ENCODE data around the gene ATG7.
"Not testable (repeated sequence)": the region's sequence is repeated elsewhere in the genome, so short reads cannot be mapped to it uniquely, and the experiment has no call there.

Gene ATG7

DNA sequence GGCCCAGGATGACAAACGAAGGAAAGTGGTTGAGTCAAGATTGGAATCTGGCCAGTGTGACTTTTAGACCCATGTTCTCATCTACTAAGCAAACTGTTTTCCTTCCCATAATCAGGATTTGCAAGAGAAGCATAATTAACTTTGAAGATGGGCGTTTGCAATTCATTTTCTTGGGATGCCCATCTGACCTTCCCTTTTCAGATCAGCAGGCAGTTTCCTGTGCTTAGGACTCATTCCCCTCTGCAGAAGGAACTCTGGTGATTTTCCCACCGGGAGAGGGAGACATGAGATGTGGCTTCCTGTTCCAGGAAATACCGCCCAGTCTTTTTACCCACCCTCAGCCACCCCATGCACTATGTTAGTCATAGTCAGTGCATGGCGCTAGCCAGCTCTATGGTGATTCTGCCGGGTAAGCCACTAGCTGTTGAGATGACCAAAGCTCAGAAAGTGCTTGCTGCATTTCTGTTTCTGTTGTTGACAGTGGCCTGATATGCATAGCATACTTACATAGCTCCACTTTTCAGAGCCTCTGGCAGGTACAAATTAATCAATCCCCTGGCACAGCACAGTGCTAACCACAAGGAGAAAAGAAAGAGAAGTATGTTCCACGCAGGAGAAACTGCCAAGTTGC lies 242.1 kb downstream of the ATG7 start:
- DNase-seq = no peak

DNA sequence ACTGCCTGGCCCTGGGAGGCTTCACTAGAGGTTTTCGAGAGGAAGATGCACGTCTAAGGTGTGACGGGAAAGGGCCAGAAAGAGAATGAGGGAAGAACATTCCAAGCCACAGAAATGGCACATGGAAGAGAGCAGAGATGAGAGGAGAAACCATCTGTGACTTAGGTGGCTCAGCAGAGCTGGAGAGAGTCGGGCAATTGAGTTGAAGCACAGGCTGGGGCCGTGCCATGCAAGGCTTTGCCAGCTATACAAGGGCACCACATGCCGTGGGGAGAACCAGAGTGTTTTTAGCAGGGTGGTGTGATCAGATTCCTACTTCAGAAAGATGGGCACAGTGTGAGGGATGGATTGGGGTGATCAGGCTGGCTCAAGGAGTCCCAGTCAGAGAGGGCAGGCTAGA lies 245.4 kb downstream of the ATG7 start:
- no peak for DNase-seq

DNA sequence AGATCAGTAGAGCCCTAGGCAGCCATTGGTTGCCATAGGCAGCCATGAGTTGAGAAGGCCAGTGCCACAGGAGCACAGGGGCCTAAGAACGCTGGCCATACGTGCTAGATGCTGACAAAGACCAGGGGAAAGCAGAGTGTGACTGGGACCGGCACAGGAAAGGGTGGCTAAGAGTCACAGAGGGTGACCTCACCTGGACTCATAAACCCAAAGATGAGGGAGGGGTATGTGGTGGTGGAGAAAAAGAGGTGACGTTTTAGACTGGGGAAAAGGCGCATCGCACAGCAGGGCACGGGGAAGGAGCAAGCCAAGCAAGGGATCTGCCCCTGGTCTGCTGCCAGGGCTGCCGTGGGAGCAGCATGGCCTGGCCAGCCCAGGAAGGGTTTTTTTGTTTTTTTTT lies 249.0 kb downstream of the ATG7 start:
- no peak for DNase-seq

DNA sequence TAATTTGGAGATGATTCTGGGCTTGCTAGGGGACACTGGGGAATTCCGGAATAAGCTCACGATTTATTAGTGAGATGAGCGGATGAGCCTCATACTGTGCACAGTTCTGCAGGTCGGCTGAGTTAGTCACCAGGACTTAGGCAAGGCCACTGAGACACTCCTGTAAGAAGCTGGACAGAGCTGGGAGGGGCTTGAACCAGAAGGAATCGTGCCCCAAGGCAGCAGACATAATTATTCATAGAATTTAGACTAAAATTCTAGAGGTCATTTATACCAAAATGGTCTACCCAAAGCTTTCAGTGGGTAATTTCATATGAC lies 250.2 kb downstream of the ATG7 start:
- DNase-seq = no peak

DNA sequence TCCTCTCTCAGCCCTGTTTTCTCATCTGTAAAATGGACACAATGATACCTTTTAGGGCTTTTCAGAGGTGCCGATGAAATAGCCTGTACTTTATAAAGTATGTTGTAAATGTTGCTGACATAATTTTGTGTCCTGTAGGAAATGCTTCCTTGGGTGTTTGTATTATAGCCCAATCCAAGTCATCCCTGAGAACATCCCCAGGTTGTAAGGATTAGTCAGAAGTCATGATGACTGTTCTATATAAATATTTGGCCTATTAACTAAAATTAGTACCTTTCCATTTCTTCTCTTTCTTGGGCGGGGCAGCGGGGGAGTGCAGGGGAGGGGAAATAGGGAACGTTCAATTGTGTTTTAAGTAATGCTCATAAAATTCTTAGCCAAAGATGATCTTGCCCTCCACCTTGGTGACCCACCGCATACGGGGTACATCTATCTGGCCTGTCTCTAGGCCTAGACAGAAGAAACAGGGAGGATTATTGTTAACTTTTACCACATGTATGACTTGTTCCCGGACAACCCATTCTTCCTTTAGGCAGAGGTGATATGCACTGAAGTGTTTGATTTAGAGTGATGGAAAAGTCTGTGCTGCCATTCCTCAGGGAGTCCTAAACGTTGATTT lies 250.9 kb downstream of the ATG7 start:
- DNase-seq = no peak

DNA sequence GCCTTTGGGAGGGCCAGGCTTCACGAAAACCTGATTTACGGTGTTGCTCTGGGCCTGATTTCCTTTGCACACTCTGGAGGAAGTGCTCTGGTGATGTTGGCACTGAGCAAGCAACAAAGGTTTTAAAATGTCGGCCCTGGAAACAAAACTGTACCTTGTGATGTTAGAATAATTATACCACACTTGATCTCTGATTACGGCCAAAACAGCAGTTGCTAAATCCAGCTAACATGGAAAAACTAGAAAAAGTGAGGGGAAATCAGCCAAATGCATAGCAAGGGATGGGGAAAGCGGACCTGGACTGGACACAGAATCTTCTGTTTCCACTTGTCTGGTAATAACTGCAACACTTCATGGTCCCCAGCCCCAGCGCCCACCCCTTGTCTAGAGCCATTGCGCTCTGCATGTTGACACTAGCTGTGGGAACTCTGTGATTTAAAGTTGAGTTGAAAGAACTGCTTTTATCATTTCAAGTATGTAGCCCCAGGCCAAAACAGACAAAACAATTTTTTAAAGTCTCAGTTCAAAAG lies 251.4 kb downstream of the ATG7 start:
- no peak for DNase-seq

DNA sequence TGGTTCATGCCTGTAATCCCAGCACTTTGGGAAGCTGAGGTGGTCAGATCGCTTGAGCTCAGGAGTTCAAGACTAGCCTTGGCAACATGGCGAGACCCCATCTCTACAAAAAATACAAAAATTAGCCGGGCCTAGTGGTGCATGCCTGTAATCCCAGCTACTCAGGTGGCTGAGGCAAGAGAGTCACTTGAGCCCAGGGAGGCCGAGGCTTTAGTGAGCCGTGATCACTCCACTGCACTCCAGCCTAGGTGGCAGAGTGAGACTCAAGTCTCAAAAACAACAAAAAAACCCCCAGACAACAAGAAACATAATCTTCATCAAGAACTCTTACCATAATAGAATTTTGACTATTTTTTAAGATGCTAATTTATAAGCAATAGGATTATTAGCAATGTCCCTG lies 253.9 kb downstream of the ATG7 start:
- DNase-seq = not testable (repeated sequence)

DNA sequence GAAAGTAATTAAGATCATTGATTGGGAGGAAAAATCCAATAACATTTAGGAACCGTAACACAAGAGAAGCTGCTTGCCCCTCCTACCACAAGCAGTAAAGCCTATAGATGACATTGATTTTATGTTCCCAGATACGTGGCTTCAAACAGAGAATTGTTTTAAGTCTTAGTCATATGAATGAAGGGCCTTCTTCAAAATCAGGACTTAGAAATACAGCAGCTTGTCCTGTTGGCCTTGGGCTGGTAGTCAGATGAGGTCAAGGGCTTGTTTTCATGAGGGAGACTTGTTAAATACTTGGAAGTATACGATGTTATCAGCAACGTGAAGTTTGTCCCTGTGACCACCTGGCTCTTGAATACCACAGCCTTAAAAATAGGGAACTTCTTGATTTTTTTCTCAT lies 257.1 kb downstream of the ATG7 start:
- DNase-seq = no peak

DNA sequence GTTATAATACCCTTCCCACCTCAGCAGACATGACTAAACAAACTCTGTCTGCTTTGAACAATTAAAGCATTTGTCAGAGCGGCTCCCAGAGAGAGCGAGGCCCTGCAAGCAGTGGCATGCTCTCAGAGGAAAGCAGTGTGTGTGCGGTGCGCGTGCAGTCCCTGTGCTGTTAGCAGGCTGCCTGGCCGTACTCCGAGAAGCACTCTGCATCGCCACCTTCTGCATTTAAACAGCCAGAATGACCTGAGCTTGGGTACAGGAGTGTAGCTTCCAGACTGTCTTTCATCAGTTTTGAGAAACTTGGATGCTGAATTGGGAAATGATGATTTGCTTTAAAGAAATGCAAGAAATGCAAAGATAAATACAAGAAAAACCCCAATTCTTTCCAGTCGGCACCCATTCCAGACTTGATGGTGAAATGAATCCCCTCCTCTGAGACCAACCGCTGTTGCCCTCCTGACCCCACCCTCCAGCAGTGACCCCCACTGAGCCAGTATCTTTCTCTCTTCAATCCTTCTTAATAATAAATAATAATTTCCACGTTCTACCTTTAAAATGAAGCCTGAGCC lies 258.0 kb downstream of the ATG7 start:
- DNase-seq = no peak

DNA sequence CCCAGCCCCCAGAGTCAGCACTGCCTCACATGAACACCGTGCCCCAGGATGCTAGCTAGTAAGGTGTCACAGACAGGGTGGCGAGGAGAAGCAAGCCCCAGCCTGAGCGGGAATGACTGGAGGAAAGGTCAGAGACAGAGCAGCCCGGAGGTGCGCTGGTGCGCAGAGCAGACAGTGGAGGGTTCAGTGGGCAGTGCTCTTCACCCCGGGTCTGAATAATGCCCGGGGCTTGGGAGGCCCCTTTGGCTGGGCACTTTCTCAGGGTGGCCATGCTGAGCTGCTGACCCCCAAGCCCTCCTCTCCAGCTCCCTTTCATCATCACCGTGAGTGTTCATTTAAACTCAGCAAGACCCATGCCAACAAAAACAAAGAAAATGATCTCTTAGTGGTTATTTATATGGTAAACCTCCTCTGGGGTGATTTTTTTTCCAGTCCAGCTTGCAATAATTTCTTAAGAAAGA lies 260.8 kb downstream of the ATG7 start:
- DNase-seq = no peak

DNA sequence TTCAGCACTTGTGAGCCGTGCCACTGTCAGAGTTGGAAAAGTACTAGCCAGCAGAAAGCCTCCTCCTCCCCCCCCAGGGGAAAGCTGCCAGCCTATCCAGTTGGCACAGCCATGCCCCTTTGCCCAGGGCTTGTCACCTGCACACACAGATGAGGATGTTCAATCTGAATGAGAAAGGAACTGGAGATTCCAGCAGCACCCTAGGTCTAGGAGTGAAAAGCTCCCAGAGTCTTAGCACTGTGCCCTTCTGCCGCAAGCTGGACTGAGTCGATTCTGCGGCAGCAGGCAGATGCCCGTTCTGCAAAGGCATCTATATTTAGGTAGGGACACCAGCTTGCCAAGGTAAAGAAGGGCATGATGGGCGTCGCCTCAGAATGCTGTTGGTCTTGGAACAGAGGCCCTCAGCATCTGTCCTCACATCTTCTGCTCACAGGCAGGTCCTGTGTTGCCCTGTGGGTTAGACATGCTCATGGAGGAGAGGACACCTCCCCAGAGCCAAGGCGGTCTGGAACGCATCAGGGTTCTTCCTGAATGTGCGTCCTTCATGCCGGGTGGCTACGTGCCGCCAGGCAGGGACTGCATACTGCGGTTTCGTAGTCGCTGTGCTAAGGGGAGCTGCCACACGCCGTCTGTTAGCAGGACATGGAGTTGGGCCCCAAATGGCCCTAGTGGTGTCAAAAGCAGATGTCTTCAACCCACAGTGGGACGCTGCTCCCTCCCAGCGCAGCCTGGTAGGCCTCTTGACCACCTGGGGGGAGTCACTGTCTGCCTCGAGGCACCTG lies 262.0 kb downstream of the ATG7 start:
- no peak for DNase-seq

DNA sequence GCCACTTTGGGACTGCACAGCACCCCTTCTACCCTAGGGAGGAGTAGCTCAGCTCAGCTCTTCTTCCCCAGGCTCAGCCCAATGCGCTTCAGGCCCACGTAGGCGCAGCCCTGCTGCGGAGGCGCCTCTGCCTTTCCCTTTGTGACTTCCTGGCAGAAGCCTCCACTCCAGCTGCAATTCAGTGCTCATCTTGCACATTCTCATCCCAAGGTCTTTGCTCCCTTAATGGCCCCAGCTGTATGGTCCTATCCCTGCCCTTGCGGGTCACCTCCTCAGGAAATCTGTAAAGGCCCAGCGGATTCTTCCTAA lies 262.6 kb downstream of the ATG7 start:
- DNase-seq = no peak

DNA sequence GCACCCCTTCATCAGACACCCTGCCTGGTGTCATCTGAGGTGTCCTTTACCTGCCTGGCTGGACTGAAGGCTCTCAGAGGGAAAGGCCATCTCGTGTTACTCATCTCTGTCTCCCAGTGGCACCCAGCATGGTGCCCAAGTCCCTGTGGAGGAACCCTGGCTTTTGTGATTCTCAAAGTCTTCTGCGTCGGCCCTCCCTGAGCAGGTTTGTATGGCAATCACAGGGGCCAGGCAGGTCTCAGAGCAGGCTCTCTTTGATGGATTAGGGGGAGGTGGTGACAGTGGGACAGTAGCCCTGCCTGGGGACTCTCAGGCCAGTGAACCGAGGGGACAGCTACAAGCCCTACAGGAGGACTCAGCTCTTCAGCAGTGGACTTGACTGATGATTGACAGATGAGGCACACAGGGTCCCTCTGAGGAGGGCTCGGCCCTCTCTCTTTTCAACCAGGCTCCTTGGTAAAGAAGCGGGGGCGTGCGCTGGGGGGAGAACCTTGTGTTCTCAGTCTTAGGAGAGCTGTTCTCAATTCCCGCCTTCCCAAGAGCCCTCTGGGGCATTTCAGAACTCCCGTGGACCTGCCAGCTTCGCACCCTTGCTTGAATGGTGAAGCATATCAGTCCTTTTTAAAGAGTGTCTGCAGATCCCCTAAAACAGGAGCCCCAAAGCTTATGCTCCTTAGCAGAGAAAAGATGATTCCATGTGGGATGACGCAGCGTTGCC lies 263.2 kb downstream of the ATG7 start:
- DNase-seq = no peak

DNA sequence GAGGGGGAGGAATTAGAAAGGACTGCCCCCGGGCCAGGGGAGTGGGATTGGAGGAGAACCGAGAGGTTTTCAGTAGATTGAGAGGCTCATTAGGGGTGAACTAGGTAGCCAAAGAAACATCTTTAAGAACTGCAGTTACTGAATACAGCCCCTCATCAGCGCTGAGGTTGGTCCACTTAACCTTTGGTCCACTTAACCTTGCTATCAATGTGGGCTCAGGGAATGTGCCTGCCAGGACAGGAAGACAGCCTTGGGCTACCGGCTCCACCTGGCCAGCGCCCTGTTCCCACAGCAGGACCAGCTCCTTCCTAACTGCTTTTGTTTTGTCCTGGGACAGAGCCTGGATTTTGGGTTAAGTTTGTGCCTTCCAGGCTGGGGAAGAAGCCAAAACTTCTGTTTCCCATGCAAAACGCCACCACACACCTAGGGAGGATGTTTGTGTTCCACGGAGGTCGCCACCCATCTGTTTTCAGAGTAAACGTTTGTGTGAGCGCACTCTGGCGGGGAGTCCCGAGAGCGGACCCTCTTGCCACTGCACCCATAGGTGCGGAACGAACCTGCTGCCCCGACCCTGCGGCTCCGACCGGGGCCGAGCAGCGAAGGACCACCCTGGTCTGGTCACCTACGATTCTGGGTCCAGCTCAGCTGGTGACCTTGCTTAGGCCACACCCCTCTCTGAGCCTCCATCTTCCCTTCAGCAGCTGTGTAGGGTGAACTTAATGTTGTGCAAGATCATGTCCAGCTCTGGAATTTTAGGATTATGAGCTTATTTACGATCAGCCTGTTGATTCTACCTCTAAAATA lies 264.1 kb downstream of the ATG7 start:
- no peak for DNase-seq

DNA sequence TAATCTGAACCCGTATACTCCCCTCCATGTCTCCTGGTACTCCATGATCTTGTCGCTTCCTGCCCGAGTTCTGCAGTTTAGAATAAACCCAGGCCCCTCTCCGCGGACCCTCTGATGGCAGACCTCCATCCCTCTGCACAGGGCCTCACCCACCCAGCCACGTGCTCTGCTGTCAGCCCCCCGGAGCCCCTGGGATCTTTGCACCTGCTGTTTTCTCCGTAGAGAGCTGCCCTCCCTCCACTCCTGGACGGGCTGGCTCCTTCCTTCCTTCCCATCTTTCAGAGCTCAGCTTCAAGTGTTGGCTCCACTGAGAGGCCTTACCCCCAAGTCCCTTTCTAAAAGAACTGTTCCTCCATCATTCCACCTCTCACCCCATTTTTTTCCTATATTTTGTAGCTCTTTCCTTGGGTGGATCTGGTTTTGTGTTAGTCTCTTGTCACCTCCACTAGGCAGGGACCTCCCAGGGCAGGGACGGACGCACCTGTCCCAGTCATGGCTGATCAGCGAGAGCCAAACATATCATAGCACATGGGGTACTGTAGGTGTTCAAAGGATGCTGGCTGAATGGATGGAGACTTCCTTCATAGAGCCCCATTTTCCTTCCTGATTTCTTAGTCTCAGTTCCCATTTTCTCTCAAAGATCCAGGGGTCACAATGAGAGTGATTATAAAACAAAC lies 264.9 kb downstream of the ATG7 start:
- DNase-seq = no peak

DNA sequence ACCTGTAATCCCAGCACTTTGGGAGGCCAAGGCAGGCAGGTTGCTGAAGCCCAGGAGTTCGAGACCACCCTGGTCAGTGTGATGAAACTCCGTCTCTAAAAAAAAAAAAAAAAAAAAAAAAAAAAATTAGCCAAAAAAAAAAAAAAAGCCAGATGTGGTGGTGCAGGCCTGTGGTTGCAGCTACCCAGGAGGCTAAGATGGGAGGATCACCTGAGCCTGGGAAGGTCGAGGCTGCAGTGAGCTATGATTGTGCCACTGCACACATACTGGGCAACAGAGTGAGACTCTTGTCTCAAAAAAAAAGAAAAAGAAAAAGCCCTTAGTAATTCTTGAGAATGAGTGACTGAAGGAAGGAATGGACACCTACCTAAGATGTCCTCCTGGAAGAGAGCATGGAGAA lies 266.4 kb downstream of the ATG7 start:
- DNase-seq = no peak

DNA sequence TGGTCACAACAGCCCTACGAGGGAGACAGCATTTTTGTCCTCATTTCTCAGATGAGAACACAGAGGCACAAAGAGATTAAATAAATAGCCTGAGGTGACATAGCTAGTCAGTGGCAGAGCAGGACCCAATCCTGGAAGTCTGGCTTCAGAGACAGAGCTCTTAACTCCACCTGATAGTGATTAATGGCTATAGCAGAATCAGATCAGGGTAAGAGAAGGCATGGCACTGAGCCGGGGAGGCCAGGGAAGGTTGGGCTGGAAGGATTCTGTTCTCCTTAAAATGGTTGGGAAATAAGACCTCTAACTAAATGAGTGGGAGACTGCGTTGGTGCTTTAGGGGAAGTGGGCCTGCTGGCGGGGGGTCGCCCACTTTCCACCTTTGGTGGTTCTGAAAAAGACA lies 267.0 kb downstream of the ATG7 start:
- no peak for DNase-seq

DNA sequence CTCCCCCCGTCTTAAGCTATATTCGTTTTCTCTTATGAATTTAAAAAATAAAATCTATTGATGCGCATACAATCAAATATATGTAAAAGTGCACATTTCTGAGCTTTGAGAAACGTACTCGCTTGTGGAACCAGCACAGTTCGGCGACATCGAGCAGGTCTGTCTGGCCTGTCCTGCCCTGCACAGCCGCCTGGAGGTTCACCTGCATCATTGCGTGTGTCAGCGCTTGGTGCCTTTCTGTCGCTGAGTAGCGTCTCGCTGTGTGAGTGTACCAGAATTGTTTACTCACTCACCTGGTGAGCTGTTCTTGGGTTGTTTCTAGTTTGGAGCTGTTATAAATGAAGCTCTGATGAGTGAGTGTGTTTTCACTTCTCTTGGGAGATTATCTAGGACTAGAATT lies 267.5 kb downstream of the ATG7 start:
- no peak for DNase-seq

DNA sequence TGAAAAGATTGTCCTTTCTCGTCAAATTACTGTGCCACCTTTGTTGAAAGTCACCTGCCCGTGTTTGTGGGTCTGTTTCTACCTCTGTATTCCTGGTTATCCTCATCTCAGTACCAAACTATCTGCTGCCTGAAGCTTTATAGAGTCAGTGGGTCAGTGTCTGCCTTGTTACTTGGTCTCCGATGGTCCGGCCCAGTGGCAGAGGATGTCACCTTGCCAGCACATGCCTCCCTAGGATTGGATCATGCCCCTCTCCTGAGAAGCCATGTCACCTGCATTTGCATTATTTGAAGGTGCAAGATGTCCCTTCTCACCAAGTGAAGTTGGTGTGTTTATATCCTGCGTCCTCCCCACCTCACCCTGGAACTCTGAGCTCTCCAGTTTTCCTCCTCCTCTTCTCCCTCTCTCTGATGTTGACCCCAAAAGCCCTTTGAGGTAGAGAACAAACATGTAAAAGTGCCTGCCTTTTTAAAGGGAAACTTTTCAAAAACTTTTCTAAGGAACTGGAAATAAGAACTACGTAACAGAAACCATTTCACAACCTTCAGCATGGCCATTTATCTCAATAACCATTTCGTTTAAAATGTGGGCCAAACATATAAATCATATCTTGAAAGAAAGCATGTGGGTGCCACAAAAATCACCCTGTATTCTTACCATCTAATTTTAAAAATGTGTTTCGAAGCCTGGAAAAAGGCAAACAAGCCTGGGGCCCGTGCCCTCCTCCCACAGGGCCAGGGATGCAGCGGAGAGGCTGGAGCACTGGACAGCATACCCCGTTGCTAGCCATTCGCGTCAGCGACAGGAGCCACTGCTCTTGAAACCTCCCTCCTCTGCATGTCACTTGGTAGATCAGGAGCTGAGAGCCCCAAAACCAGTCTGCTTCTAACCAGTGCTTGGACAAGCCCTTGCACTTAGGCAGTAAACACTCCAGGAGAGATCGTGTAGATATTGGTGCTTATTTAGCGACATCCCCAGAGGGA lies 269.4 kb downstream of the ATG7 start:
- DNase-seq = no peak

DNA sequence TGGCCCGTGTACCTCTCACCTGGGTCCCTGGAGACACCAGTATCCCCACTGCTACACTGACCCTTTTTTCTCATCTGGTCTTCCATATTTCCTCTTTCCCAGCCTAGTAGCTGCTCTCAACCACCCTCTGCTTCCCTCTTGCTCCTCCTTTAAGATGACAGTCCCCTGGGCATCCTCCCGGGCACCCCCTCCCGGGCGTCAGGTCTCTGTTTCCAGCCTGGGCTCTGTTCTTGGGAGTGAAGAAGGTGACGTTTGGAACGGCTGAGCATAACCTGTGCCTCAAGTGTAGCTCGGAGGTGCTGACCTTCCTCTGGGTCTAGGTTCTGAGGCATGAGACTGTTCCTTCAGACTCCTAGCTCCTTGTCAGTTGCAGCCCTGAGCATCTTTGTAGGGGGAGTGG lies 270.4 kb downstream of the ATG7 start:
- no peak for DNase-seq
